Stimulated activated CD8-positive, alpha-beta memory T cell treated with anti-CD3 and anti-CD28 coated beads, Interleukin-2, amount 100 ng/mL, for 48 hours (primary cell): Measurements from ENCODE around the gene TTC39A.
"Not testable (repeated sequence)": the region's sequence is repeated elsewhere in the genome, so short reads cannot be mapped to it uniquely, and the experiment has no call there.

Source experiments
- DNase-seq, 2 donors: peaks; one replicate each; pipeline ENCODE4 v3.0.0-alpha.2; 2020; ENCODE audit warnings: low read depth in 2 of 2

The TTC39A gene

GRCh38 chr1:51266791-51267190 lies 63.6 kb downstream of the TTC39A start:
- no peak for DNase-seq

GRCh38 chr1:51266181-51266580 lies 64.2 kb downstream of the TTC39A start:
- no peak for DNase-seq

- DNase-seq: no peak
These were observed 64.7 kb downstream of the TTC39A start for GRCh38 chr1:51265618-51266017.

GRCh38 chr1:51264451-51264850 lies 65.9 kb downstream of the TTC39A start:
- DNase-seq: no peak

- no peak for DNase-seq
These were observed 67.0 kb downstream of the TTC39A start for GRCh38 chr1:51263147-51263877.

- DNase-seq: no peak
These were observed 75.0 kb downstream of the TTC39A start for GRCh38 chr1:51255331-51255730.

GRCh38 chr1:51253691-51254090 lies 76.7 kb downstream of the TTC39A start:
- DNase-seq: no peak

- DNase-seq: no peak
These were observed 78.0 kb downstream of the TTC39A start for GRCh38 chr1:51252366-51252765.

- DNase-seq: not testable (repeated sequence)
These were observed 79.2 kb downstream of the TTC39A start for GRCh38 chr1:51251165-51251564.

GRCh38 chr1:51250729-51251128 lies 79.6 kb downstream of the TTC39A start:
- DNase-seq: not testable (repeated sequence)

- no peak for DNase-seq
These were observed 80.9 kb downstream of the TTC39A start for GRCh38 chr1:51249445-51249844.

GRCh38 chr1:51247499-51247898 lies 82.9 kb downstream of the TTC39A start:
- no peak for DNase-seq

GRCh38 chr1:51247022-51247421 lies 83.3 kb downstream of the TTC39A start:
- no peak for DNase-seq

- DNase-seq: no peak
These were observed 87.8 kb downstream of the TTC39A start for GRCh38 chr1:51242546-51242945.

- DNase-seq: no peak
These were observed 89.2 kb downstream of the TTC39A start for GRCh38 chr1:51241119-51241518.

- DNase-seq: no peak
These were observed 90.3 kb downstream of the TTC39A start for GRCh38 chr1:51240084-51240483.

GRCh38 chr1:51238034-51238403 lies 92.3 kb downstream of the TTC39A start:
- DNase-seq: no peak

GRCh38 chr1:51237351-51238033 lies 92.9 kb downstream of the TTC39A start:
- no peak for DNase-seq
